ENCODE measurements around the gene TPRA1.

The TPRA1 gene

DNA sequence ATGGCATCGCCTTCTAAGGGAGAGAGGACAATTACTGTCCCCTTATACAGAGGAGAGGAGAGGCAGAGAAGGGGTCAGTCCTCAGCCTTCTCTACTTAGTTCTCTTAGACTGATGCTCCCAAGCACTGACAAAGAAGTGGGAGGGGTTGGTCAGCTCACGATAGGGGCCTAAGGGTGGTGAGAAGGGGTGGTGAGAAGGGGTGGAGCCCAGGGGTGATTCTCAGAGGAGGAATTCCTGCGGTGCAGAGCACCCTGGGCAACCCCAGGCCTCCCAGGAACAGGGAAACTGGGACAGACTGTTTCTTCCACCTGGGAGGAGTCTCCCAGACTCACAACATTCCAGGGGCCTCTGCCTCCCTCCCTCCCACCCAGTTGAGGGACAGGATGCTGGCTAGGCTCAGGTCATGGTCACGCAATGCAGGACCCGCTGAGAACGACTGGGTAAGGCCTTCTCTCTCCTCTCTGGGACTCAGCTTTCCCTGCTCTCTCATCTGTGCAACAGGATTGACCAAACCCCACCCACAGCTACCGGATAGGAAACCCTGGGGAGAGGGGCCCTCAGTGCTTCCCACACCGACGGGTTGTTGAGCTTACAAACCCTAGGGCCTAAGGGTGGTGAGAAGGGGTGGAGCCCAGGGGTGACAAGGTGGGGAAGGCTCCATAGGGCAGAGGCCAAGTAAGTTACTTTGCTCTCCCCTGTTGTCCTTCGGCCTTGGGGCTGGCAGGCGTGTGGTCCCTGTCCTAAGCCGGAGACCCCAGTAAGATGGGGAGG is 1.5 kb downstream of the TPRA1 start:
- no peak overlapping the region for H2AFZ ChIP-seq
- H3K4me1 ChIP-seq: peaks cover 17% of the 10 kb centered on the region
- no peaks in the 10 kb centered on the region for H3K36me3 ChIP-seq (ENCODE audit: control insufficient read depth, insufficient read depth, low read length)
- TF ChIP-seq, protein P1, sequence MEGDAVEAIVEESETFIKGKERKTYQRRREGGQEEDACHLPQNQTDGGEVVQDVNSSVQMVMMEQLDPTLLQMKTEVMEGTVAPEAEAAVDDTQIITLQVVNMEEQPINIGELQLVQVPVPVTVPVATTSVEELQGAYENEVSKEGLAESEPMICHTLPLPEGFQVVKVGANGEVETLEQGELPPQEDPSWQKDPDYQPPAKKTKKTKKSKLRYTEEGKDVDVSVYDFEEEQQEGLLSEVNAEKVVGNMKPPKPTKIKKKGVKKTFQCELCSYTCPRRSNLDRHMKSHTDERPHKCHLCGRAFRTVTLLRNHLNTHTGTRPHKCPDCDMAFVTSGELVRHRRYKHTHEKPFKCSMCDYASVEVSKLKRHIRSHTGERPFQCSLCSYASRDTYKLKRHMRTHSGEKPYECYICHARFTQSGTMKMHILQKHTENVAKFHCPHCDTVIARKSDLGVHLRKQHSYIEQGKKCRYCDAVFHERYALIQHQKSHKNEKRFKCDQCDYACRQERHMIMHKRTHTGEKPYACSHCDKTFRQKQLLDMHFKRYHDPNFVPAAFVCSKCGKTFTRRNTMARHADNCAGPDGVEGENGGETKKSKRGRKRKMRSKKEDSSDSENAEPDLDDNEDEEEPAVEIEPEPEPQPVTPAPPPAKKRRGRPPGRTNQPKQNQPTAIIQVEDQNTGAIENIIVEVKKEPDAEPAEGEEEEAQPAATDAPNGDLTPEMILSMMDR (IDR thresholded peaks at IDR 0.05): no peak
- peak overlapping the region; percentile 85 for H3K4me3 ChIP-seq (ENCODE audit: low read depth, low read length)
- no peaks in the 10 kb centered on the region for H3K9me3 ChIP-seq (ENCODE audit: control insufficient read depth, low read length)
- no peaks in the 10 kb centered on the region for H3K27me3 ChIP-seq (ENCODE audit: control insufficient read depth, insufficient read depth, low read length)
- peaks cover 50% of the 10 kb centered on the region for H3K79me2 ChIP-seq
- H3K27ac ChIP-seq: no peak overlapping the region
- peak overlapping the region; percentile 96 for H3K4me2 ChIP-seq (ENCODE audit: low read length)
- H3K9ac ChIP-seq: peak overlapping the region; percentile 84

DNA sequence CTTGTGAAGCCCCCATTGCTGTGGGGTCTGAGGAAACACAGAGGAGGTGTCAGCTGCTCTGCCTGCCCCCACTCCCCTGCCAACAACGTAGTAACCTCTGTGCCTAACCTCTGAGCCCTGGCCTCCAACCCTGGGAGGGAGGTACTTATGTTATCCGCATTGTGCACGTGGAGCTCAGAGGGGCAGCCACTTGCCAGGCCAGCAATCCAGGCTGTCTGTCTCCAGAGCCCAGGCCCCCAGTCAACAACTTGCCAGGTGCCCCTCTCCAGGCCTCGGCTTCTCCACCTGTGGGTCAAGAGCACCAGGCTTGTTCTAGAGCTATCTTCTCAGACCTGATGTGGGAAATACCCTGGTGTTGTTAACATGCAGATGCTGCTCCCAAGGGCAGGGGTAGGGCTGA is 2.7 kb downstream of the TPRA1 start:
- Histone ChIP-seq H3K27me3 (ENCODE audit: control insufficient read depth, insufficient read depth, low read length) (no peaks in the 10 kb centered on the region), H3K79me2 (peaks cover 52% of the 10 kb centered on the region), H3K9me3 (ENCODE audit: control insufficient read depth, low read length) (no peaks in the 10 kb centered on the region), H3K36me3 (ENCODE audit: control insufficient read depth, insufficient read depth, low read length) (no peaks in the 10 kb centered on the region), H3K4me2 (ENCODE audit: low read length) (no peak overlapping the region), H3K4me3 (ENCODE audit: low read depth, low read length) (no peak overlapping the region), H3K27ac (no peak overlapping the region), H2AFZ (no peak overlapping the region), H3K4me1 (peaks cover 17% of the 10 kb centered on the region), H3K9ac (no peak overlapping the region)
- TF ChIP-seq, protein P1 (IDR thresholded peaks at IDR 0.05): no peak

DNA sequence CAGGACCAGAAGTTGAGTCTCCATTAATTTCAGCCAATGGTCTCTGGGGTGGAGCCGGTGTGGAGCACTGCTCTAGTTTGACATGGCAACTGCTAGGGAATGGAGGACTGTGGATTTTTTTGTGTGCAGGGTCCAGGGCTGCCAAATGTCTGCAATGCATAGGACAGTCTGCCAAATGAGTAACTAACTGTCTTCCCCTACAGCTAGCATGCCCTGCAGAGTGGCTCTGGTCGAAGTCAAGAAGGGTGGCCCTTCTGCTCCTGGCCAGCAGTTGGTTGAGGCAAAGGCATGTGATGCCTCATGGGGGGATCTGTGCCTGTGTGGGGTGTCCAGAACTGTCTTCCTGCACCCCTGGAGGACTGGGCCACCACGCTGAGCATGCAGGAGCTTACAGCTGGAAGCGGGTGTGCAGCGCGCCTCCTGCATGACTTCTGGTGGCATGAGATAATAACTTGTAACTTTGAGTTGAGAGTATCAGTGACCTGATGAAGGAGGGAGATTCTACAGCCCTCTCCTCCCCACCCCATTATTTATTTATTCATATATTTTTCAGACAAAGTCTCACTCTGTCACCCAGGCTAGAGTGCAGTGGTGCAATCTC is 4.6 kb downstream of the TPRA1 start:
- TF ChIP-seq, protein P1 (IDR thresholded peaks at IDR 0.05): no peak
- H3K9ac ChIP-seq: no peak overlapping the region

DNA sequence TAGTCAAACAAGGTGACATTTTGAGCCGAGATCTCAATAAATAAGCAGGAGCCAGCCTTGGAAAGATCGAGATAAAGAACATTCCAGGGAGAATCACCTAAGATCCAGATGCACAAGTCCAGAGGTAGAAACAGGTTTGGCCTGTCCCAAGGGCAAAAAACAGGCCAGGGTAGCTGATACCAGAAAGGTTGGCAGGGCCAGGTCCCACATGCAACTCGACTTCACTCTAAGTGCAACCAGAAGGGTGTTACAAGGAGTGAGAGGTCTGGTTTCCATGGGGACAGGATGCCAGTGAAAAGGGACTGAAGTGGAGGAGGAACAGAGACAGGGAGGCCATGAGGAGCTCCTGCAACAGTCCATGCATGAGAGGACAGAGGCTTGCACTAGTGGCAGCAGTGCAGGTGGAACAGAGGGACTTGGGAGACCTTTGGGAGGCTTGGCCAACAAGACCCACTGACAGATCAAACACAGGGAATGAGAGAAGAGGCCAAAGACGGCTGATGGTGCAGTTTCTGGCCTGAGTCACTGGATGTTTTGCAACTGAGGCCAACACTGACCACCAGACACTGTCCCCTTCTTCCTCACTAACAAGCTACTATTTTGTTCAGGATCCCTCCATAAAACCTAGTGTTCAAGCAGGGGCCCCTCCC is 5.2 kb downstream of the TPRA1 start:
- Histone ChIP-seq H3K4me1 (peaks cover 12% of the 10 kb centered on the region), H3K9ac (no peak overlapping the region), H3K27ac (no peak overlapping the region)

More for the DNA sequence above, 4.6 kb downstream of the TPRA1 start:
- no peak overlapping the region for H3K27ac ChIP-seq
- H2AFZ ChIP-seq: no peak overlapping the region
- H3K4me1 ChIP-seq: peaks cover 12% of the 10 kb centered on the region
- H3K79me2 ChIP-seq: peaks cover 58% of the 10 kb centered on the region
- H3K4me3 ChIP-seq (ENCODE audit: low read depth, low read length): no peak overlapping the region
- H3K36me3 ChIP-seq (ENCODE audit: control insufficient read depth, insufficient read depth, low read length): no peaks in the 10 kb centered on the region
- no peaks in the 10 kb centered on the region for H3K27me3 ChIP-seq (ENCODE audit: control insufficient read depth, insufficient read depth, low read length)
- H3K9me3 ChIP-seq (ENCODE audit: control insufficient read depth, low read length): no peaks in the 10 kb centered on the region
- H3K4me2 ChIP-seq (ENCODE audit: low read length): no peak overlapping the region

More for the DNA sequence above, 5.2 kb downstream of the TPRA1 start:
- Histone ChIP-seq H2AFZ (no peak overlapping the region), H3K4me2 (ENCODE audit: low read length) (no peak overlapping the region), H3K4me3 (ENCODE audit: low read depth, low read length) (no peak overlapping the region), H3K9me3 (ENCODE audit: control insufficient read depth, low read length) (no peaks in the 10 kb centered on the region), H3K27me3 (ENCODE audit: control insufficient read depth, insufficient read depth, low read length) (no peaks in the 10 kb centered on the region), H3K79me2 (peaks cover 61% of the 10 kb centered on the region), H3K36me3 (ENCODE audit: control insufficient read depth, insufficient read depth, low read length) (no peaks in the 10 kb centered on the region)
- TF ChIP-seq, protein P1 (IDR thresholded peaks at IDR 0.05): no peak
